ENCODE results near the gene PLCG2. TPM values are rescaled to one million over a fixed set of nuclear protein-coding genes. Genes with fewer than 3 reads are reported as not detected.
A peak's percentile ranks its signal among the peaks of the same experiment; 100 is the strongest.

The PLCG2 gene
- total RNA-seq, result 10 to 100 TPM in 2 of 4 donors, 1 to 10 TPM in 2; 5.3 to 15.8 (median 9.5) TPM

DNA sequence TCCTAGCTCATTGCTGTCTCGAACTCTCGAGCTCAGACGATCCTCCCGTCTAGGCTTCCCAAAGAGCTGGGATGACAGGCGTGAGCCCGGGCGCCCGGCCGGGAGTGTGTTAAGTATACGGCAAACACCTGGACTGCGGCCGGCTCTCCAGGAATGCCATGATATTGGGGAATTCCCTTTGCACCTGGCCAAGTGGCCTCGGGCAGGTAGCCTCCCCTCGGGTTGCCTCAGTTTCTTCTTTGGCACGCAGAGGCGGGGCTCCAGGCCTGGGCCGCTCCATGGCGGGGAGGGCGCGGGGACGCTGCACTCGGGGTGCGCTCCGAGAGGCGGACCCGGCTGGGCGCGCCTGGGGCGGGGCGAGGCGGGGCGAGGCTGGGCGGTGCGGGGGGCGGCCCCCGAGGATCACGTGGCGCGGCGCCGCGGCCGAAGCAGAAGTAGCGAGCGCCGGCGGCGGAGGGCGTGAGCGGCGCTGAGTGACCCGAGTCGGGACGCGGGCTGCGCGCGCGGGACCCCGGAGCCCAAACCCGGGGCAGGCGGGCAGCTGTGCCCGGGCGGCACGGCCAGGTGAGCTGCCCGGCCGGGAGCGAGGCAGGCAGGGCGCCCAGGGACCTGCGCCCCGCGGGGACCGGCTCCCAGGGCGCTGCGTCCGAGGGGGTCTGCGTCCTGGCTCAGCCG, at the start of gene PLCG2:
TSS of gene PLCG2 (plus strand) at position 431 of the 675 bp plus-strand sequence. CDS start 6,699 bp downstream, outside the sequence.
- Histone ChIP-seq H3K27ac (peak within 1 kb of the TSS; percentile 56 to 85 (median 79)), H3K9me3 (no peaks in the 10 kb centered on the region), H3K4me1 (peaks cover 6 to 21% (median 10%) of the 10 kb centered on the region in 3 donors), H3K4me3 (peak within 1 kb of the TSS; percentile 57 to 94 (median 86)), H3K27me3 (peaks cover 0 to 32% (median 0%) of the 10 kb centered on the region in 4 donors), H3K36me3 (no peaks in the 10 kb centered on the region)
- DNase-seq, result peak; percentile 26
- TF ChIP-seq, protein P1, sequence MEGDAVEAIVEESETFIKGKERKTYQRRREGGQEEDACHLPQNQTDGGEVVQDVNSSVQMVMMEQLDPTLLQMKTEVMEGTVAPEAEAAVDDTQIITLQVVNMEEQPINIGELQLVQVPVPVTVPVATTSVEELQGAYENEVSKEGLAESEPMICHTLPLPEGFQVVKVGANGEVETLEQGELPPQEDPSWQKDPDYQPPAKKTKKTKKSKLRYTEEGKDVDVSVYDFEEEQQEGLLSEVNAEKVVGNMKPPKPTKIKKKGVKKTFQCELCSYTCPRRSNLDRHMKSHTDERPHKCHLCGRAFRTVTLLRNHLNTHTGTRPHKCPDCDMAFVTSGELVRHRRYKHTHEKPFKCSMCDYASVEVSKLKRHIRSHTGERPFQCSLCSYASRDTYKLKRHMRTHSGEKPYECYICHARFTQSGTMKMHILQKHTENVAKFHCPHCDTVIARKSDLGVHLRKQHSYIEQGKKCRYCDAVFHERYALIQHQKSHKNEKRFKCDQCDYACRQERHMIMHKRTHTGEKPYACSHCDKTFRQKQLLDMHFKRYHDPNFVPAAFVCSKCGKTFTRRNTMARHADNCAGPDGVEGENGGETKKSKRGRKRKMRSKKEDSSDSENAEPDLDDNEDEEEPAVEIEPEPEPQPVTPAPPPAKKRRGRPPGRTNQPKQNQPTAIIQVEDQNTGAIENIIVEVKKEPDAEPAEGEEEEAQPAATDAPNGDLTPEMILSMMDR (IDR thresholded peaks at IDR 0.05), result no peak
- peak in 2 of 4 donors; percentile 57 to 76 for TF ChIP-seq POLR2A (IDR thresholded peaks at IDR 0.05)
- 0 to 2% methylated on average over 1 to 12 of the region's 78 CpGs for WGBS, 2 donors
- intact Hi-C loops (cut with DNase I), result no loop called here

DNA sequence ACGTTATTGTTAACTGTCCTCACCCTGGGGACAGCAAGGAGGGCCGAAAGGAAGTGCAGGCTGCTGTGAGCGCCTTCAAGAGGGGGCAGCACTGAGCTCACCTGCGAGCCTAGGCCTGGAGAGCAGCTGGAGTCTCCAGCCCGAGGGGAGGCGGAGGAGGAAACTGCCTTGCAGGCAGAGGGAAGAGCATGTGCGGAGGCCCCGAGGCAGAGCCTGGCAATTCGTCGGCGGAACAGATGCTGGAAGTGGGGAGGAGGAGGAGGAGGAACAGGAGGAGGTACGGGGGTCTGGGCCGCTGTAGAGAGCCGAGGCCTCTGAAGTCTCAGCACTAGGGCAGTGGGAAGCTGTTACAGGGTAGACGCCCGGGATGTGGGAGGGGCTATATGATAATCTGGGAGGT, 49.6 kb upstream of the PLCG2 start:
- TF ChIP-seq POLR2A (IDR thresholded peaks at IDR 0.05), result no peak
- TF ChIP-seq, protein P1 (IDR thresholded peaks at IDR 0.05), result no peak
- Histone ChIP-seq H3K4me1 (peaks cover 10 to 19% (median 13%) of the 10 kb centered on the region in 3 donors), H3K9me3 (no peaks in the 10 kb centered on the region), H3K27me3 (no peaks in the 10 kb centered on the region), H3K36me3 (no peaks in the 10 kb centered on the region), H3K4me3 (no peak overlapping the region), H3K27ac (no peak overlapping the region)
- no peak for DNase-seq
- intact Hi-C loops (cut with DNase I), result loop anchor here (5.0 kb wide), 1 partner anchor 327 kb away; no protein-coding TSS in a partner anchor
- 86 to 91% methylated on average over 10 to 16 of the region's 16 CpGs for WGBS, 2 donors

DNA sequence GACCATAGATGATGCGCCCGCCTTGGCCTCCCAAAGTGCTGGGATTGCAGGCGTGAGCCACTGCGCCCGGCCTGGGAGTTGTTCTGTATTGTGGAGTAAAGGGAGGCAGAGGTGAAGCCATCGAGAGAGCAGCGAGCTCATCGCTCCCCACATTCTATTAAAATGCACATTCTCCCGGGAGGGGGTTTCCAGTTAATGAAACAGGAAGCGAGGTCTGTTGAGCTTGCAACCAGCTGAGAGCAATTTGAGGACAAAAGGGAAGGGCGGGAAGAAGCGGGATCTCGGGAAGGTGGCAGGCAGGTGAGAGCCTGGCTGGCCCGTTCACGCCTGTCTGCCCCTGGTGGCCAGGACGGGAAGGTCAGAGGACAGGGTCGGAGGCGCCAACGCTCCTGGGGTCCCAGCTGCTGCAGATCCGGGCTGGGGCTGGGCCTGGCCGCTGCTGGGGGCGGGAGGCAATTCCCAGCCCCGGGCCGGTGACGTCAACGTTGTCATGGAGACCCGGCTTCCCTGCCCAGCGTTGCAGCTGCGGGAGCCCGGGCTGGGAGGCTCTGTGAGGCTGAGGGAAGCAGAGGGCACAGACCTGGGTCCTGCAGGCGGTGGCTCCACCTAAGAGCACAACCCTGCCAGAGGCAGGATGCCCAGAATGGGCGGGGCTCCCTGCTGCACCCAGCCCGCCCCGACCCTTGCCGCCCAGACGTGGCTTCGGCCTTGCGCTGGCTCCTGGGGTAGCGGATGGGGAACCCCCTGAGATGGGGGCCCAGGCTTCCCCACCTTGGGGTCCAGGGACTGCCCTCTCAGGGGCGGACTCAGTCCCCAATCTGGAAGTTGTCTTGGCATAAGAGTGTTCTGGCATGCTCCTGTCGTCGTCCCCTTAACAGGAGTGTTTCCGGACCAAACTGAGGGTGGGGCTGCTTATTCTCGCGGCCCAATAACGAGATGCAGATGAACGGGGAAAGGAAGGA, 48.7 kb upstream of the PLCG2 start:
- Histone ChIP-seq H3K27ac (peak overlapping the region; percentile 68 to 81 (median 80)), H3K36me3 (no peaks in the 10 kb centered on the region), H3K4me1 (peaks cover 10 to 19% (median 13%) of the 10 kb centered on the region in 3 donors), H3K27me3 (no peaks in the 10 kb centered on the region), H3K4me3 (peak overlapping the region; percentile 28 to 58 (median 42)), H3K9me3 (no peaks in the 10 kb centered on the region)
- DNase-seq, result no peak
- 0% methylated on average over 16 to 23 of the region's 47 CpGs for WGBS, 2 donors
- intact Hi-C loops (cut with DNase I), result loop anchor here (10.0 kb wide), 3 partner anchors 366 to 726 kb away; partner anchors contain the start of genes CENPN and CMC2
- no peak for TF ChIP-seq POLR2A (IDR thresholded peaks at IDR 0.05)
- TF ChIP-seq, protein P1 (IDR thresholded peaks at IDR 0.05), result peak; percentile 60 to 81 (median 68)

DNA sequence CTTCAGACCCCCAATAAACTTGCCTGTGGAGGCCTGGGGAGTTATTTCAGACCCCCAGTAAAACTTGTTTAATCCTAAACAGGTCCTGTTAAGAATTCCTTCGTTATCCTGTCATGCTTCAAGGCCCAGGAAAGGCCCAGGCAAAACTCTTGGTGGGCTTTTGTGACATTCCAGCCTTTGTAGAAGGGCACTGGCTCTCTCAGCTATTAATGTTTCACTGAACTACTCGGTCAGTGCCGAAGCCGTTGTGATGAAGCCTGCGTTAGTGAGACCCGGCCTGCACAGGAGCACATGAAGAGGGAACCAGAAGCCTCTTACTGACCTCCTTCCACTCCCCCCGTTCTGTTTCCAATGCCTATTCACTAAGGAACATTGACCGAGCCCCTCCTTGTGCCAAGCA, 47.4 kb upstream of the PLCG2 start:
- intact Hi-C loops (cut with DNase I), result loop anchor here (10.0 kb wide), 3 partner anchors 367 to 727 kb away; partner anchors contain the start of genes CENPN and CMC2

More for the DNA sequence above, 47.4 kb upstream of the PLCG2 start:
- WGBS, 2 donors, result 89 to 93% methylated on average over 6 of the region's 8 CpGs
- Histone ChIP-seq H3K36me3 (no peaks in the 10 kb centered on the region), H3K27ac (peak overlapping the region in 3 of 4 donors; percentile 16 to 81 (median 80)), H3K4me1 (peaks cover 10 to 19% (median 13%) of the 10 kb centered on the region in 3 donors), H3K4me3 (no peak overlapping the region), H3K27me3 (no peaks in the 10 kb centered on the region), H3K9me3 (no peaks in the 10 kb centered on the region)
- no peak for DNase-seq
- TF ChIP-seq POLR2A (IDR thresholded peaks at IDR 0.05), result no peak
- TF ChIP-seq, protein P1 (IDR thresholded peaks at IDR 0.05), result no peak
